HCT116 (cell line): ENCODE measurements around the gene CCBE1.

Experiments
- POLR2AphosphoS5 ChIP-seq: IDR thresholded peaks from 2 replicates; pipeline ENCODE4 v1.6.1; 2011; ENCODE audit warnings: mild to moderate bottlenecking, low read depth, low read length, moderate library complexity
- YY1 ChIP-seq: IDR thresholded peaks from 2 replicates; pipeline ENCODE4 v1.6.1; 2011; ENCODE audit warnings: low read length, low read depth, moderate library complexity, mild to moderate bottlenecking; ENCODE audit not compliant: insufficient replicate concordance; ENCODE audit errors: extremely low read depth

DNA sequence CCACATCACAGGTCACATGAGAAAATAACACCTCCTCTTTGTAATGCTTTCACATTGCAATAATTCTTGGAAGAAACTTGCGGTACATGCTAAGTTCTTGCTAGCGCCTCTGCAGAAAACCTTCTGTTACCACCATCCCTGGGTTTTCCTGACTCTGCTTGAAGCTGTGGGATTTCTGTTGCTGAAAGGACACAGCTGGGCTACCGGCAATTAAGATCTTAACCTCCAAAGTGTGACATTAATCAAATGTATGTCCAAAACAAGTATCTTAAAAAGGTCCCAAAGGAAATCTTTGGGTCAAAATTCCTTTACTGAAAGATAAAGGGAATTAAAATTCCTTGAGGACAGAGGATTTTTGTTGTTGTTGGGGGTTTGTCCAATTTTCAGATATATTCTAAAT is 7.5 kb downstream of the CCBE1 start:
- TF ChIP-seq POLR2AphosphoS5: no peak
- no peak for TF ChIP-seq YY1
